Tibial nerve (tissue), 4 donors: Measurements from ENCODE around the gene RASAL2. TPM values are rescaled to one million over a fixed set of nuclear protein-coding genes. Genes with fewer than 3 reads are reported as not detected.

Experiments
- DNase-seq, 2 donors: peaks; one replicate each; pipeline ENCODE4 v3.0.0-alpha.2; 2019; ENCODE audit warnings: low spot score in 2 of 2
- H3K27ac ChIP-seq, 4 donors: fragments of 200-600 bp; sonication (generic) in 3 of 4; one replicate each; pipeline ENCODE4 v1.5.1; 2017 to 2019; ENCODE audit warnings: mild to moderate bottlenecking in 1 of 4
- H3K27me3 ChIP-seq, 2 donors: fragments of 200-600 bp; sonication (generic) in 1 of 2; one replicate each; pipeline versions ENCODE4 v1.5.1 to v1.6.0; 2017 to 2019
- H3K36me3 ChIP-seq, 3 donors: fragments of 200-600 bp; sonication (generic); one replicate each; pipeline ENCODE4 v1.5.1; 2018 to 2019
- H3K4me1 ChIP-seq, 4 donors: fragments of 200-600 bp; sonication (generic) in 3 of 4; one replicate each; pipeline ENCODE4 v1.5.1; 2017 to 2019
- H3K4me3 ChIP-seq, 4 donors: fragments of 200-600 bp; sonication (generic) in 3 of 4; one replicate each; pipeline ENCODE4 v1.5.1; 2017 to 2019; ENCODE audit warnings: mild to moderate bottlenecking in 1 of 4, moderate library complexity in 1 of 4
- H3K9me3 ChIP-seq, 4 donors: fragments of 200-600 bp; sonication (generic) in 3 of 4; one replicate each; pipeline ENCODE4 v1.5.1; 2017 to 2019
- CTCF ChIP-seq, 5 experiments: fragments of 200-600 bp in 3 of 5; fragments of 450-650 bp in 2 of 5; sonication (generic) in 3 of 5; IDR thresholded peaks; one replicate each; pipeline ENCODE4 v1.5.1; 2016 to 2019; ENCODE audit warnings: antibody characterized with exemption in 5 of 5, mild to moderate bottlenecking in 3 of 5, moderate library complexity in 2 of 5
- EP300 ChIP-seq, 2 donors: sonication (generic); formaldehyde crosslinking; IDR thresholded peaks; one replicate each; pipeline ENCODE4 v1.6.1; 2017; ENCODE audit warnings: antibody characterized with exemption in 2 of 2, mild to moderate bottlenecking in 1 of 2
- POLR2A ChIP-seq, 2 donors: fragments of 450-650 bp; IDR thresholded peaks; one replicate each; pipeline ENCODE4 v1.6.1; 2017; ENCODE audit warnings: antibody characterized with exemption in 2 of 2, mild to moderate bottlenecking in 2 of 2, moderate library complexity in 2 of 2
- WGBS, 2 donors: methylation state at CpG; one replicate each; pipeline ENCODE4 v1.1.5; 2018; 5-methylcytosine and 5-hydroxymethylcytosine counted together
- total RNA-seq, 4 donors: library from RNA; depleted of rRNA; stranded (reverse); fragments of >200 nt; gene quantifications; one replicate each; pipeline ENCODE4 v1.1.0, GENCODE V29; 2016

Gene RASAL2
- total RNA-seq, 4 donors from 2014 or later: 40.5 to 44.8 (median 43.0) TPM

DNA sequence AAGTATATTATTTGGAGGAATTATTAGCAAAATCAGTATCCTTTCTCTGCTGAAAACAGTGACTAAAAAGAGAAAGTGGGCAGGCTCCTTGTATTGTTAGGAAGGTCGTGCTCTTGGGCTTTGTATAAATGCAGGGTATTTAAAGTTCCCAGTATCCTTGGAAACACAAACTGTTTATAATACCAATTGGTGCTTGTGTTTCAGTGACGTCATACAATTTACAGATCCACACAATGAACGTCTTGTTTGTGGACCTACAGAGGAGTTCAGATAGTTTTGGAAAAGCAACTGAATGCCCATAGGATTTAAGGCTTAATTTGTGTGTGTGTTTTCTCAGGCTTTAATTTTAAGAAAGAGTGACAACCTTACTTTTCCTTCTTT, 168.2 kb downstream of the RASAL2 start:
- H3K36me3 ChIP-seq: no peaks in the 10 kb centered on the region
- H3K4me3 ChIP-seq: no peak overlapping the region
- H3K9me3 ChIP-seq: no peaks in the 10 kb centered on the region
- WGBS, 2 donors: 8 to 10% methylated on average over 3 of the region's 3 CpGs
- no peaks in the 10 kb centered on the region for H3K27me3 ChIP-seq
- peak overlapping the region in 1 of 4 donors; percentile 23 for H3K27ac ChIP-seq
- TF ChIP-seq POLR2A (IDR thresholded peaks at IDR 0.05): no peak
- TF ChIP-seq CTCF (IDR thresholded peaks at IDR 0.05): no peak
- no peak for TF ChIP-seq EP300 (IDR thresholded peaks at IDR 0.05)
- H3K4me1 ChIP-seq: peaks cover 0 to 18% (median 5%) of the 10 kb centered on the region in 4 donors
- DNase-seq: no peak

DNA sequence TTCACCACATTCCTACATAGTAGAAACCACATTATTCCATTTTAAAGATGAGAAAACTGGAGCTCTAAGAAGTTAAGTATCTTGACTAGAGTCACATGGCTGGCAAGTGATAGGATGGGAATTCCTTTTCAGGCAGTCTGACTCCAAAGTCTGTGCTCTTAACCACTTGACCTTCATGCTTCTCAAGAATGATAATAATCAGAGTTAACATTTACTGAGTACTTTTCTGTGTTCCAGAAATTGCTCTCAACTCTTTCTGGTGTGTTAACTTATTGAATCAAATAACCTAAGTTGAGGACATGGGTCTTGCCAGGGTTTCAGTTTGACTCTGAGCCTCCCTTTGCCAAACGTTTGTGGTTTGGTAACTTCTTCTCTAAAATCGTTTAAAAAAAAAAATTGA, 169.4 kb downstream of the RASAL2 start:
- no peaks in the 10 kb centered on the region for H3K27me3 ChIP-seq
- WGBS, 2 donors: 19 to 30% methylated on average over 2 of the region's 2 CpGs
- H3K36me3 ChIP-seq: no peaks in the 10 kb centered on the region
- H3K27ac ChIP-seq: no peak overlapping the region
- no peak for DNase-seq
- no peaks in the 10 kb centered on the region for H3K9me3 ChIP-seq
- no peak overlapping the region for H3K4me3 ChIP-seq
- peaks cover 0 to 18% (median 5%) of the 10 kb centered on the region in 4 donors for H3K4me1 ChIP-seq
- TF ChIP-seq EP300 (IDR thresholded peaks at IDR 0.05) (no peak), CTCF (IDR thresholded peaks at IDR 0.05) (no peak), POLR2A (IDR thresholded peaks at IDR 0.05) (no peak)

GRCh38 chr1:178266113-178266512, 172.2 kb downstream of the RASAL2 start:
- no peak for DNase-seq
- Histone ChIP-seq H3K4me3 (no peak overlapping the region), H3K27ac (no peak overlapping the region), H3K36me3 (no peaks in the 10 kb centered on the region), H3K4me1 (peaks cover 0 to 24% (median 5%) of the 10 kb centered on the region in 4 donors), H3K27me3 (no peaks in the 10 kb centered on the region), H3K9me3 (no peaks in the 10 kb centered on the region)
- WGBS, 2 donors: 96 to 98% methylated on average over 3 of the region's 3 CpGs
- TF ChIP-seq POLR2A (IDR thresholded peaks at IDR 0.05) (no peak), EP300 (IDR thresholded peaks at IDR 0.05) (no peak), CTCF (IDR thresholded peaks at IDR 0.05) (no peak)

- H3K4me3 ChIP-seq: no peak overlapping the region
- H3K27me3 ChIP-seq: no peaks in the 10 kb centered on the region
- DNase-seq: no peak
- H3K36me3 ChIP-seq: no peaks in the 10 kb centered on the region
- WGBS, 2 donors: 90 to 92% methylated on average over 4 of the region's 4 CpGs
- H3K9me3 ChIP-seq: no peaks in the 10 kb centered on the region
- no peak overlapping the region for H3K27ac ChIP-seq
- peaks cover 0 to 29% (median 5%) of the 10 kb centered on the region in 4 donors for H3K4me1 ChIP-seq
- TF ChIP-seq EP300 (IDR thresholded peaks at IDR 0.05) (no peak), CTCF (IDR thresholded peaks at IDR 0.05) (no peak), POLR2A (IDR thresholded peaks at IDR 0.05) (no peak)
These were observed 172.7 kb downstream of the RASAL2 start for GRCh38 chr1:178266619-178267066.

DNA sequence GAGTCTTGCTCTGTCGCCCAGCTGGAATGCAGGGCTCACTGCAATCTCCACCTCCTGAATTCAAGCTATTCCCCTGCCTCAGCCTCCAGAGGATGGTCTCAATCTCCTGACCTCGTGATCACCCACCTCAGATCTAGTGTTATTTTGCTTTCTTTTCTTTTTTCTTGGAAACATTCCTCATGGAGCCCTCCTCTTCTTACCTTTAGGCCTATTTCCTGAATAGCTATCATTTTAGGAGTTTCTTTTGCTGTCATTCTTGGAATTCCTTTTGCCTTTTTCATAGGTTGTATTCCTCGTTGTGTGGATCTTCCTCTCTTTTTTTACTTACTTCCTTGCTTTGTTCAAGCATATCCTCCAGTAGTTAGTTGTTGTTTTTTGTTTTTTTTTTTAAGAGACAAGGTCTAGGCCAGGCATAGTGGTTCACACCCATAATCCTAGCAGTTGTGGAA, 173.8 kb downstream of the RASAL2 start:
- no peak for DNase-seq
- Histone ChIP-seq H3K4me3 (no peak overlapping the region), H3K9me3 (no peaks in the 10 kb centered on the region), H3K36me3 (no peaks in the 10 kb centered on the region), H3K27me3 (no peaks in the 10 kb centered on the region), H3K4me1 (peaks cover 0 to 25% (median 5%) of the 10 kb centered on the region in 4 donors), H3K27ac (no peak overlapping the region)
- TF ChIP-seq POLR2A (IDR thresholded peaks at IDR 0.05): no peak
- TF ChIP-seq CTCF (IDR thresholded peaks at IDR 0.05): no peak
- TF ChIP-seq EP300 (IDR thresholded peaks at IDR 0.05): no peak
- 60 to 71% methylated on average over 3 of the region's 3 CpGs for WGBS, 2 donors
